GM12873 (cell line): Measurements from ENCODE around the gene PARP8.

ENCODE experiments used
- TF ChIP-seq, protein P1 (sequence below): IDR thresholded peaks from 2 replicates; pipeline ENCODE4 v1.5.1; 2012; ENCODE audit warnings: low read depth, mild to moderate bottlenecking, moderate library complexity, low read length, control low read depth; ENCODE audit not compliant: insufficient read depth; ENCODE audit errors: missing control alignments

PARP8 gene

DNA sequence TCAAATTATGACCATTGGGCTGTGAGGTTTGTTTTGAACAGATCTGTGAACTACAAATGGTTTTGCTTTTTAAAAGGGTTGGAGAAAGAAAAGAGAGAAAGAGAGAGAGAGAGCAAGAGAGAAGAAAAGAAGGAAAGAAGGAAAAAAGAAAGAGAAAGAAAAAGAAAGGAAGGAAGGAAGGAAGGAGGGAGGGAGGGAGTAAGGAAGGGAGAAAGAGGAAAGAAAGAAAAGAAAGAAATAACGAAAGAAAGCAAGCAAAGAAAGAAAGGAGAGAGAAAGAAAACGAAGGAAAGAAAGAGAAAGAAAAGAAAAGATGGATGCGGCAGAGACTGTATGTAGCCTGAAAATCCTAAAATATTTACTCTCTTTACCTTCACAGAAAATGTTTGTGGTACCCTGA is 104.0 kb downstream of the PARP8 start:
- TF ChIP-seq, protein P1, sequence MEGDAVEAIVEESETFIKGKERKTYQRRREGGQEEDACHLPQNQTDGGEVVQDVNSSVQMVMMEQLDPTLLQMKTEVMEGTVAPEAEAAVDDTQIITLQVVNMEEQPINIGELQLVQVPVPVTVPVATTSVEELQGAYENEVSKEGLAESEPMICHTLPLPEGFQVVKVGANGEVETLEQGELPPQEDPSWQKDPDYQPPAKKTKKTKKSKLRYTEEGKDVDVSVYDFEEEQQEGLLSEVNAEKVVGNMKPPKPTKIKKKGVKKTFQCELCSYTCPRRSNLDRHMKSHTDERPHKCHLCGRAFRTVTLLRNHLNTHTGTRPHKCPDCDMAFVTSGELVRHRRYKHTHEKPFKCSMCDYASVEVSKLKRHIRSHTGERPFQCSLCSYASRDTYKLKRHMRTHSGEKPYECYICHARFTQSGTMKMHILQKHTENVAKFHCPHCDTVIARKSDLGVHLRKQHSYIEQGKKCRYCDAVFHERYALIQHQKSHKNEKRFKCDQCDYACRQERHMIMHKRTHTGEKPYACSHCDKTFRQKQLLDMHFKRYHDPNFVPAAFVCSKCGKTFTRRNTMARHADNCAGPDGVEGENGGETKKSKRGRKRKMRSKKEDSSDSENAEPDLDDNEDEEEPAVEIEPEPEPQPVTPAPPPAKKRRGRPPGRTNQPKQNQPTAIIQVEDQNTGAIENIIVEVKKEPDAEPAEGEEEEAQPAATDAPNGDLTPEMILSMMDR = no peak

DNA sequence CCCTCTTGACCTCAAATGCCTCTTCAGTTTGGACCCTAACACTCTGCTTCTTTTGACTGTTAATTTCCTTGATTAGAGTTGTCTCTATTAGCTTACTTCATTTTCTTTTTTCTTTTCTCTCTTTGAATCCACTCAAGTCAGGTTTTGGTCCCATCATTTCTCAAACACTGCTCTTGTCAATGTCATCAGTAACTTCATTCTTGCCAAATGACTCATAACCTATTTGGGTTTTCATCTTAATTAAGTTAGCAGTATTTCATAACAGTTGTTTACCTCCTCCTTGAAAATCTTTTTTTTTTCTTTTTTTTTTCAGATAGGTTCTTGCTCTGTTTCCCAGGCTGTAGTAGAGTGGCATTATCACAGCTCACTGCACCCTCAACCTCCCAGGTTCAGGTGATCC is 119.6 kb downstream of the PARP8 start:
- TF ChIP-seq, protein P1 = no peak

DNA sequence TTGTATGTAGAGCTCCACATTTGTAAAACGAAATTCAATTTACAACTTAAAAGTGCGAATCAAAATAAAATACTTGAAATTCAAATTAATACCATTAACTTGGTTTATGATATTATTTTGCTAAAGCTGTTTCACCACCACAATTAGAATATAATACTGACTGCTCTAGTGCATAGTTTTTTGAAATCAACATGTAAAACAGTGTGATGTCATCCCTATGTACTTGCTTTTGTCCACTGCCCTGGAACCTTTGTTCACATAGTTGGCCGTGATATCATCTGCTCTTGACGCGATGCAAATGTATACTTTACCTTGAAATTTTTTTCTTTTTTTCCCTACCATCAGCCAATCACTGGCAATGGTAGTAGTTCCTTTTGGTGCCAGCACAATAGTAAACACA is 125.4 kb downstream of the PARP8 start:
- TF ChIP-seq, protein P1 = no peak

DNA sequence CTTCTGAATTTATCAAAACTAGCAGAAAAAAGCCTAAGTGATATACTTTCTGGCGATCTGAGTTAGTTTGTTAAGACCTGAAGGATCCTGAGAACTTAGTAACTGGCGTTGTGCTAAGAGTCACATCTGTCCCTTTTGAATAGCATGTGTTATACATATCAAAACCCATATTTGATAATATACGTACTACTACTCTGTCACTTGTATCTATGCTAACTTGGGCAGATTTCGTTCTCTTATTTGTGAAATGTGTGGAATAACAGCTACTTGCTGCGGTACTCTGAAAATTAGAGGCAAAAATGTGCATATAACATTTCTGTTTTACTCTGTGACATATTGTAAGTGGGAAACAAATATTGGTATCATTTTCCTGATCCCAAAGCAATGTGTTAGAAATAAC is 126.4 kb downstream of the PARP8 start:
- TF ChIP-seq, protein P1 = no peak

DNA sequence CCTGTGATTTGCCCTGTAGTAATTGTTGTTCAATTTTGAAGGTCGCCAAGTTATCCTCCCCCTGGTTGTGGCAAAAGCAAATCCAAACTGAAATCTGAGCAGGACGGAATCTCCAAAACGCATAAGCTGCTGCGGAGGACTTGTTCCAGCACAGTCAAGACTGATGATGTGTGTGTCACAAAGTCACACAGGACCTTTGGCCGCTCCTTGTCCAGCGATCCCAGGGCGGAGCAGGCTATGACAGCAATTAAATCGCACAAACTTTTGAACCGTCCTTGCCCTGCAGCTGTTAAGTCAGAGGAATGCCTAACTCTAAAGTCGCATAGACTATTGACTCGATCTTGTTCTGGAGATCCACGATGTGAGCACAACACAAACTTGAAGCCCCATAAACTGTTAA is 128.4 kb downstream of the PARP8 start:
- TF ChIP-seq, protein P1 = no peak

DNA sequence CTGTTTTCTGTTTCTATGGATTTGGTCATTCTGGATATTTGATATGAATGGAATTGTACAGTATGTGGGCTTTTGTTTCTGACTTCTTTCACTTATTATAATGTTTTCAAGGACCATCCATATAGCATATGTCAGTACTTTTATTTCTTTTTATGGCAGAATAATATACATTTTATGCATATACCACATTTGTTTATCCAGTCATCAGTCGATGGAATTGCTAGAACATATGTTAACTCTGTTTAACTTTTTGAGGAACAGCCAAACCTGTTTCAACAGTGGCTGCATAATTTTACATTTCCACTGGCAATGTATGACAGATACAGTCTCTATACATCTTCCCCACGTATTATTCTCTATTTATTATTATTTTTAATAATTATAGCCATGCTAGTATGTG is 131.6 kb downstream of the PARP8 start:
- TF ChIP-seq, protein P1 = no peak

DNA sequence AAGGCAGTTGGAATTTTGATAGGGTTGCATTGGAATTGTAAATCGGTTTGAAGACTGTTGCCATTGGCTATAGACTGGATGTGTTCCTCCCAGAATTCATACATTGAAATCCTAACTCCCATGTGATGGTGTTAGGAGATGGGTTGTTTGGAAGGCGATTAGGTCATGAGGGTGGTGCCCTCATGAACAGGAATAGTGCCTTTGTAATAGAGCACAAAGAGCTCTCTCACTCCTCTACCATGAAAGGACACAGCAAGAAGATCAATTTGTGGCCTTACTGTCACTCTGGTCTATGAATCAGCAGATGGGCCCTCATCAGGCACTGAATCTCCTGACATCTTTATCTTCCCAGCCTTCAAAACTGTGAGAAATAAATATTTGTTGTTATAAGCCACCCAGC is 133.2 kb downstream of the PARP8 start:
- TF ChIP-seq, protein P1 = no peak

DNA sequence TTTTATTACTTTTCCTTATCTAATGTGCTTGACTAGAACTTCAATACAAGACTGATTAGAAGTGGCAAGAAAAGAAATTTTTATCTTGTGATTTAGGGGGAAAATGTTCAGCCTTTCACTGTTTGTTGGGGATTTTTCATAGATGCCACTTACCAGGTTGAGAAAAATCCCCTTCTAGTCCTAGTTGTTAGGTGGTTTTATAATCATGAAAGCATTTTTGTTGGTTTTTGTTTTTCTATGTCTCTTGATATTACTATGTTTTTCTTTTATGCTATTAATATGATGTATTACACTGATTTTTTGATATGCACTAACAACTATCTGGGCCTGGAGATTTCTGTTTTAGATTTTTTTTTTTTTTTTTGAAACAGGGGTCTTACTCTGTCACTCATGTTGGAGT is 134.0 kb downstream of the PARP8 start:
- TF ChIP-seq, protein P1 = no peak
